Caco-2 (cell line): Measurements from ENCODE around the gene RAC2. TPM values are rescaled to one million over a fixed set of nuclear protein-coding genes. Genes with fewer than 3 reads are reported as not detected.

Experiments
- BruUV-seq: library from RNA; stranded (reverse); fragments of 400-500 nt; replicated peaks from 2 replicates; lab custom pipeline; 2021; lab: Mats Ljungman, UMichigan
- CTCF ChIA-PET: fragments of 300-600 bp; sonication (Branson Sonifier 250); formaldehyde crosslinking; loops from one replicate; lab custom pipeline; 2022; ENCODE audit warnings: antibody characterized with exemption; lab: Charles Lee
- POLR2A ChIA-PET: fragments of 300-600 bp; sonication (Branson Sonifier 250); formaldehyde crosslinking; loops from one replicate; lab custom pipeline; 2022; ENCODE audit warnings: antibody characterized with exemption; lab: Charles Lee
- DNase-seq, 2 experiments: peaks; one replicate each; pipeline versions ENCODE4 v3.0.0 to v3.0.0-alpha.2; 2020 to 2022
- H3K27me3 ChIP-seq: replicated peaks from 2 replicates; pipeline ENCODE4 v1.6.0; 2011; ENCODE audit warnings: low read length; ENCODE audit not compliant: control insufficient read depth, insufficient read depth
- H3K36me3 ChIP-seq: 2 replicates; pipeline ENCODE4 v1.5.1; 2011; ENCODE audit warnings: low read length; ENCODE audit not compliant: control insufficient read depth, insufficient read depth
- H3K4me1 ChIP-seq: fragments of 250-450 bp; sonication (Bioruptor Pico); 2 replicates; pipeline ENCODE4 v1.5.1; 2020; ENCODE audit warnings: mild to moderate bottlenecking
- H3K4me3 ChIP-seq: 2 replicates; pipeline ENCODE4 v1.5.1; 2011; ENCODE audit warnings: low read depth, mild to moderate bottlenecking, control low read depth, low read length
- H3K9me3 ChIP-seq: fragments of 250-450 bp; sonication (Bioruptor Pico); 2 replicates; pipeline ENCODE4 v1.5.1; 2020; ENCODE audit warnings: mild to moderate bottlenecking, moderate library complexity
- H3K27ac Mint-ChIP-seq: one replicate; pipeline ENCODE4 v1.8.0; 2022; ENCODE audit warnings: mixed read lengths; ENCODE audit not compliant: unreplicated experiment
- H3K27me3 Mint-ChIP-seq: one replicate; pipeline ENCODE4 v1.8.0; 2022; ENCODE audit warnings: mixed read lengths; ENCODE audit not compliant: insufficient read depth, unreplicated experiment
- H3K36me3 Mint-ChIP-seq: one replicate; pipeline ENCODE4 v1.8.0; 2022; ENCODE audit warnings: mild to moderate bottlenecking, mixed read lengths; ENCODE audit not compliant: insufficient read depth, unreplicated experiment
- H3K4me1 Mint-ChIP-seq: one replicate; pipeline ENCODE4 v1.8.0; 2022; ENCODE audit warnings: low read depth, mixed read lengths; ENCODE audit not compliant: unreplicated experiment
- H3K4me3 Mint-ChIP-seq: one replicate; pipeline ENCODE4 v1.8.0; 2022; ENCODE audit warnings: mild to moderate bottlenecking, moderate library complexity, mixed read lengths; ENCODE audit not compliant: unreplicated experiment
- H3K9me3 Mint-ChIP-seq: one replicate; pipeline ENCODE4 v1.8.0; 2022; ENCODE audit warnings: mixed read lengths; ENCODE audit not compliant: unreplicated experiment
- CTCF ChIP-seq, 2 experiments: fragments of 200-600 bp in 1 of 2; IDR thresholded peaks; 1 replicate in 1 of 2; 2 replicates in 1 of 2; pipeline versions ENCODE4 v1.5.1 to v1.8.0; 2011 to 2022; ENCODE audit warnings: antibody characterized with exemption in 1 of 2, control low read depth in 1 of 2, inconsistent platforms in 1 of 2, low read depth in 1 of 2, low read length in 1 of 2, mild to moderate bottlenecking in 1 of 2, moderate library complexity in 1 of 2; ENCODE audit not compliant: insufficient read depth in 1 of 2, severe bottlenecking in 1 of 2, unreplicated experiment in 1 of 2
- intact Hi-C: fragments of 100-400 bp; cut with micrococcal nuclease; formaldehyde crosslinking; loops from one replicate; pipeline ENCODE4 v1.10.0; 2022; ENCODE audit not compliant: unreplicated experiment
- total RNA-seq: library from RNA; stranded (reverse); gene quantifications from 2 replicates; pipeline ENCODE4 v1.2.3, GENCODE V29; 2022

RAC2 gene
- total RNA-seq, 1 experiment from 2014 or later = 0.25 TPM

GRCh38 chr22:37288521-37288920, 44.5 kb upstream of the RAC2 start:
- Mint-ChIP-seq H3K27ac (no peak overlapping the region), H3K4me3 (no peak overlapping the region), H3K9me3 (no peaks in the 10 kb centered on the region), H3K4me1 (no peaks in the 10 kb centered on the region), H3K27me3 (peaks cover 14% of the 10 kb centered on the region), H3K36me3 (peaks cover 6% of the 10 kb centered on the region)
- intact Hi-C loops = no loop called here
- Histone ChIP-seq H3K4me1 (no peaks in the 10 kb centered on the region), H3K4me3 (no peak overlapping the region), H3K9me3 (no peaks in the 10 kb centered on the region), H3K27me3 (no peaks in the 10 kb centered on the region), H3K36me3 (no peaks in the 10 kb centered on the region)
- DNase-seq = no peak
- POLR2A ChIA-PET = no interaction called here
- CTCF ChIA-PET = no interaction called here
- TF ChIP-seq CTCF (IDR thresholded peaks at IDR 0.05; ENCODE audit: insufficient read depth in 1 of 2, low read depth in 1 of 2, low read length in 1 of 2, severe bottlenecking in 1 of 2, unreplicated experiment in 1 of 2) = no peak
- no TSS peak for BruUV-seq

GRCh38 chr22:37287550-37287951, 43.5 kb upstream of the RAC2 start:
- ChIA-PET POLR2A (no interaction called here), CTCF (no interaction called here)
- no peaks in the 10 kb centered on the region for H3K27me3 ChIP-seq
- no peaks in the 10 kb centered on the region for H3K36me3 ChIP-seq
- BruUV-seq = no TSS peak
- DNase-seq = no peak
- intact Hi-C loops = no loop called here
- no peaks in the 10 kb centered on the region for H3K4me1 ChIP-seq
- H3K27me3 Mint-ChIP-seq = peaks cover 14% of the 10 kb centered on the region
- H3K4me1 Mint-ChIP-seq = no peaks in the 10 kb centered on the region
- peaks cover 6% of the 10 kb centered on the region for H3K36me3 Mint-ChIP-seq
- H3K4me3 Mint-ChIP-seq = no peak overlapping the region
- no peak overlapping the region for H3K27ac Mint-ChIP-seq
- no peak overlapping the region for H3K4me3 ChIP-seq
- H3K9me3 Mint-ChIP-seq = no peaks in the 10 kb centered on the region
- no peak for TF ChIP-seq CTCF (IDR thresholded peaks at IDR 0.05; ENCODE audit: insufficient read depth in 1 of 2, low read depth in 1 of 2, low read length in 1 of 2, severe bottlenecking in 1 of 2, unreplicated experiment in 1 of 2)
- no peaks in the 10 kb centered on the region for H3K9me3 ChIP-seq

- POLR2A ChIA-PET = no interaction called here
- DNase-seq = no peak
- H3K4me3 Mint-ChIP-seq = no peak overlapping the region
- no peaks in the 10 kb centered on the region for H3K4me1 ChIP-seq
- no peaks in the 10 kb centered on the region for H3K9me3 ChIP-seq
- H3K4me1 Mint-ChIP-seq = no peaks in the 10 kb centered on the region
- no peaks in the 10 kb centered on the region for H3K9me3 Mint-ChIP-seq
- peaks cover 14% of the 10 kb centered on the region for H3K27me3 Mint-ChIP-seq
- intact Hi-C loops = no loop called here
- no peak overlapping the region for H3K27ac Mint-ChIP-seq
- H3K36me3 Mint-ChIP-seq = peaks cover 6% of the 10 kb centered on the region
- H3K36me3 ChIP-seq = no peaks in the 10 kb centered on the region
- no TSS peak for BruUV-seq
- TF ChIP-seq CTCF (IDR thresholded peaks at IDR 0.05; ENCODE audit: insufficient read depth in 1 of 2, low read depth in 1 of 2, low read length in 1 of 2, severe bottlenecking in 1 of 2, unreplicated experiment in 1 of 2) = no peak
- no peaks in the 10 kb centered on the region for H3K27me3 ChIP-seq
- CTCF ChIA-PET = no interaction called here
- H3K4me3 ChIP-seq = no peak overlapping the region
Measured at GRCh38 chr22:37285937-37286336, 41.9 kb upstream of the RAC2 start.
